GM19372 (cell line): ENCODE measurements around the gene TRHDE.
"Not testable (repeated sequence)": the region's sequence is repeated elsewhere in the genome, so short reads cannot be mapped to it uniquely, and the experiment has no call there.

Experiments
- ATAC-seq: cut with Tn5 transposase; IDR thresholded peaks from one replicate; pipeline ENCODE4 v1.9.1; 2021; ENCODE audit warnings: mild to moderate bottlenecking, low read depth, moderate library complexity; ENCODE audit not compliant: unreplicated experiment

The TRHDE gene

GRCh38 chr12:72498354-72498753 is 226.2 kb downstream of the TRHDE start:
- no peak for ATAC-seq

GRCh38 chr12:72499244-72499643 is 227.1 kb downstream of the TRHDE start:
- no peak for ATAC-seq

GRCh38 chr12:72502546-72502945 is 230.4 kb downstream of the TRHDE start:
- ATAC-seq, result no peak

GRCh38 chr12:72505227-72505626 is 233.1 kb downstream of the TRHDE start:
- no peak for ATAC-seq

- no peak for ATAC-seq
These were observed 237.7 kb downstream of the TRHDE start for GRCh38 chr12:72509891-72510290.

- no peak for ATAC-seq
These were observed 238.6 kb downstream of the TRHDE start for GRCh38 chr12:72510772-72511171.

- no peak for ATAC-seq
These were observed 239.3 kb downstream of the TRHDE start for GRCh38 chr12:72511498-72511897.

- no peak for ATAC-seq
These were observed 239.7 kb downstream of the TRHDE start for GRCh38 chr12:72511906-72512305.

- not testable (repeated sequence) for ATAC-seq
These were observed 248.0 kb downstream of the TRHDE start for GRCh38 chr12:72520044-72520678.

GRCh38 chr12:72521326-72521725 is 249.2 kb downstream of the TRHDE start:
- no peak for ATAC-seq

GRCh38 chr12:72522411-72522810 is 250.2 kb downstream of the TRHDE start:
- no peak for ATAC-seq

- no peak for ATAC-seq
These were observed 251.6 kb downstream of the TRHDE start for GRCh38 chr12:72523754-72524153.

GRCh38 chr12:72535212-72535990 is 263.2 kb downstream of the TRHDE start:
- no peak for ATAC-seq

GRCh38 chr12:72540811-72541210 is 268.6 kb downstream of the TRHDE start:
- ATAC-seq, result no peak

- no peak for ATAC-seq
These were observed 271.8 kb downstream of the TRHDE start for GRCh38 chr12:72543777-72544467.

- ATAC-seq, result no peak
These were observed 273.9 kb downstream of the TRHDE start for GRCh38 chr12:72546106-72546505.

- ATAC-seq, result no peak
These were observed 275.4 kb downstream of the TRHDE start for GRCh38 chr12:72547573-72547972.

GRCh38 chr12:72549184-72549583 is 277.0 kb downstream of the TRHDE start:
- no peak for ATAC-seq

- no peak for ATAC-seq
These were observed 288.0 kb downstream of the TRHDE start for GRCh38 chr12:72560003-72560769.

- ATAC-seq, result no peak
These were observed 298.4 kb downstream of the TRHDE start for GRCh38 chr12:72570601-72571000.

- no peak for ATAC-seq
These were observed 302.0 kb downstream of the TRHDE start for GRCh38 chr12:72574138-72574537.
